NCI-H774 (cell line): ENCODE data around the gene COG7.
A peak's percentile ranks its signal among the peaks of the same experiment; 100 is the strongest.
"Not testable (repeated sequence)": the region's sequence is repeated elsewhere in the genome, so short reads cannot be mapped to it uniquely, and the experiment has no call there.

Experiments used
- DNase-seq: peaks from one replicate; lab custom pipeline; 2025; lab: John Stamatoyannopoulos, UW

The COG7 gene

GRCh38 chr16:23409522-23409921, 43.5 kb downstream of the COG7 start:
- no peak for DNase-seq

GRCh38 chr16:23408823-23409298, 44.1 kb downstream of the COG7 start:
- DNase-seq = peak; percentile 35

- no peak for DNase-seq
Measured at GRCh38 chr16:23408242-23408822, 44.7 kb downstream of the COG7 start.

- DNase-seq = no peak
Measured at GRCh38 chr16:23407436-23408127, 45.4 kb downstream of the COG7 start.

GRCh38 chr16:23406546-23407240, 46.3 kb downstream of the COG7 start:
- DNase-seq = no peak

- DNase-seq = no peak
Measured at GRCh38 chr16:23406024-23406423, 47.0 kb downstream of the COG7 start.

GRCh38 chr16:23403547-23403946, 49.4 kb downstream of the COG7 start:
- DNase-seq = no peak

- DNase-seq = no peak
Measured at GRCh38 chr16:23402100-23402499, 50.9 kb downstream of the COG7 start.

- DNase-seq = no peak
Measured at GRCh38 chr16:23401139-23401538, 51.9 kb downstream of the COG7 start.

GRCh38 chr16:23400447-23400846, 52.5 kb downstream of the COG7 start:
- DNase-seq = not testable (repeated sequence)

GRCh38 chr16:23398987-23399805, 53.8 kb downstream of the COG7 start:
- DNase-seq = no peak

GRCh38 chr16:23397464-23397863, 55.5 kb downstream of the COG7 start:
- DNase-seq = no peak

- DNase-seq = no peak
Measured at GRCh38 chr16:23395732-23396131, 57.3 kb downstream of the COG7 start.

GRCh38 chr16:23394141-23394831, 58.7 kb downstream of the COG7 start:
- DNase-seq = no peak

GRCh38 chr16:23392223-23392600, 60.8 kb downstream of the COG7 start:
- DNase-seq = no peak

GRCh38 chr16:23391381-23392222, 61.4 kb downstream of the COG7 start:
- no peak for DNase-seq

- not testable (repeated sequence) for DNase-seq
Measured at GRCh38 chr16:23389936-23390335, 63.1 kb downstream of the COG7 start.

- DNase-seq = no peak
Measured at GRCh38 chr16:23389201-23389600, 63.8 kb downstream of the COG7 start.

- DNase-seq = no peak
Measured at GRCh38 chr16:23388786-23389185, 64.2 kb downstream of the COG7 start.

- DNase-seq = no peak
Measured at GRCh38 chr16:23387666-23388065, 65.3 kb downstream of the COG7 start.

GRCh38 chr16:23385441-23385840, 67.5 kb downstream of the COG7 start:
- no peak for DNase-seq
